Measurements from ENCODE around the gene MMP25.

DNA sequence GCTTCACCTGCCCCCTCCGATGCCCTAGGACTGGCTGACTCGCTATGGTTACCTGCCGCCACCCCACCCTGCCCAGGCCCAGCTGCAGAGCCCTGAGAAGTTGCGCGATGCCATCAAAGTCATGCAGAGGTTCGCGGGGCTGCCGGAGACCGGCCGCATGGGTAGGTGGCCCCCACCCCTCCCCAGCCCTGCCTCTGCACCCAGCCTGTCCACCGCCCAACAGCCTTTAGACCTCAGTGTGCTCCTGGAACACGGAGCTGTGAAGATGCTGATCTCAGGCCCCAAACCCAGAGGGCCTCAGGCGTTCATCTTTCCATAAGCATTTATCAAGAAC lies 993 bp downstream of the MMP25 start:
- TF ChIP-seq EZH2 (IDR thresholded peaks at IDR 0.05; ENCODE audit: borderline replicate concordance, low read length) = no peak
- TF ChIP-seq, protein P1, sequence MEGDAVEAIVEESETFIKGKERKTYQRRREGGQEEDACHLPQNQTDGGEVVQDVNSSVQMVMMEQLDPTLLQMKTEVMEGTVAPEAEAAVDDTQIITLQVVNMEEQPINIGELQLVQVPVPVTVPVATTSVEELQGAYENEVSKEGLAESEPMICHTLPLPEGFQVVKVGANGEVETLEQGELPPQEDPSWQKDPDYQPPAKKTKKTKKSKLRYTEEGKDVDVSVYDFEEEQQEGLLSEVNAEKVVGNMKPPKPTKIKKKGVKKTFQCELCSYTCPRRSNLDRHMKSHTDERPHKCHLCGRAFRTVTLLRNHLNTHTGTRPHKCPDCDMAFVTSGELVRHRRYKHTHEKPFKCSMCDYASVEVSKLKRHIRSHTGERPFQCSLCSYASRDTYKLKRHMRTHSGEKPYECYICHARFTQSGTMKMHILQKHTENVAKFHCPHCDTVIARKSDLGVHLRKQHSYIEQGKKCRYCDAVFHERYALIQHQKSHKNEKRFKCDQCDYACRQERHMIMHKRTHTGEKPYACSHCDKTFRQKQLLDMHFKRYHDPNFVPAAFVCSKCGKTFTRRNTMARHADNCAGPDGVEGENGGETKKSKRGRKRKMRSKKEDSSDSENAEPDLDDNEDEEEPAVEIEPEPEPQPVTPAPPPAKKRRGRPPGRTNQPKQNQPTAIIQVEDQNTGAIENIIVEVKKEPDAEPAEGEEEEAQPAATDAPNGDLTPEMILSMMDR (conservative IDR thresholded peaks at IDR 0.05 in 1 of 2, IDR thresholded peaks at IDR 0.05 in 1 of 2; ENCODE audit: extremely low read depth in 1 of 2, insufficient read depth in 1 of 2, low read depth in 1 of 2, low read length in 2 of 2) = no peak
